Measurements from ENCODE around the gene TSPAN11. TPM values are rescaled to one million over a fixed set of nuclear protein-coding genes. Genes with fewer than 3 reads are reported as not detected.

Gene TSPAN11
- total RNA-seq, 2 donors from 2014 or later: 2.5 to 4.1 TPM

DNA sequence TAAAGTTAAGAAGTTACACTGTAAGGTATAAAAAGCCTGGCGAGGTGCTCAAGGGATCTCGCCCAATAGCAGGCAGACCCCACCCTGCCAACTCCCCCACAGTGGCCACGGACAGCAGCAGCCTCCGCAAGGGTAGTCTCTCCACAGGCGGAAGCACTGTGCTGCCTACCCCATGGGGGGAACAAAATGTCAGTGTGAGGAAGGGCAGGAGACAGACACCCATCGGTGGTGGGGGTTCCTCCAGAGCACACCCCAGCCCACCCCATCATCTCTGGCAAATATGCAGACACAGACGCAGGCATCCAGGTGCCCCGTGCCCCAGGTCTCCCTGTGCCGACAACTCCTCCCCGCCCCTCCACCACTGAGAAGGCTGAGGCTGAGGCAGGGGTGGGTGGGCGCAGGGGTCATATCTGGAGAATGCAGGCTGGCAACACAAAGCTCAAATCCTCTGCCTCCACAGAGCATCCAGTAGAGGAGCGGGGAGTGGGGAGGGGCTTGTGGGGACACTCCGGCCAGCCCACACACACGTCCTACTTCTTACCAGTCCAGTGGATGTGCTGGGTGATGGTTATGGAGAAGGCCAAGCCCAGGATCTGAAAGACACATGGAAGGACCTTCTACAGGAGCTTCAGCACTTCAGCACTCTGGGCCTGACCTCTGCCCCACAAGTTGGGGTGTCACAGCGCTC is 78.9 kb downstream of the TSPAN11 start:
- Histone ChIP-seq H3K9me3 (no peaks in the 10 kb centered on the region), H3K4me1 (no peaks in the 10 kb centered on the region), H3K36me3 (no peaks in the 10 kb centered on the region), H3K27ac (no peak overlapping the region), H3K4me3 (no peak overlapping the region), H3K27me3 (no peaks in the 10 kb centered on the region)
- DNase-seq (ENCODE audit: low spot score): no peak
- TF ChIP-seq, protein P1, sequence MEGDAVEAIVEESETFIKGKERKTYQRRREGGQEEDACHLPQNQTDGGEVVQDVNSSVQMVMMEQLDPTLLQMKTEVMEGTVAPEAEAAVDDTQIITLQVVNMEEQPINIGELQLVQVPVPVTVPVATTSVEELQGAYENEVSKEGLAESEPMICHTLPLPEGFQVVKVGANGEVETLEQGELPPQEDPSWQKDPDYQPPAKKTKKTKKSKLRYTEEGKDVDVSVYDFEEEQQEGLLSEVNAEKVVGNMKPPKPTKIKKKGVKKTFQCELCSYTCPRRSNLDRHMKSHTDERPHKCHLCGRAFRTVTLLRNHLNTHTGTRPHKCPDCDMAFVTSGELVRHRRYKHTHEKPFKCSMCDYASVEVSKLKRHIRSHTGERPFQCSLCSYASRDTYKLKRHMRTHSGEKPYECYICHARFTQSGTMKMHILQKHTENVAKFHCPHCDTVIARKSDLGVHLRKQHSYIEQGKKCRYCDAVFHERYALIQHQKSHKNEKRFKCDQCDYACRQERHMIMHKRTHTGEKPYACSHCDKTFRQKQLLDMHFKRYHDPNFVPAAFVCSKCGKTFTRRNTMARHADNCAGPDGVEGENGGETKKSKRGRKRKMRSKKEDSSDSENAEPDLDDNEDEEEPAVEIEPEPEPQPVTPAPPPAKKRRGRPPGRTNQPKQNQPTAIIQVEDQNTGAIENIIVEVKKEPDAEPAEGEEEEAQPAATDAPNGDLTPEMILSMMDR (IDR thresholded peaks at IDR 0.05): no peak

DNA sequence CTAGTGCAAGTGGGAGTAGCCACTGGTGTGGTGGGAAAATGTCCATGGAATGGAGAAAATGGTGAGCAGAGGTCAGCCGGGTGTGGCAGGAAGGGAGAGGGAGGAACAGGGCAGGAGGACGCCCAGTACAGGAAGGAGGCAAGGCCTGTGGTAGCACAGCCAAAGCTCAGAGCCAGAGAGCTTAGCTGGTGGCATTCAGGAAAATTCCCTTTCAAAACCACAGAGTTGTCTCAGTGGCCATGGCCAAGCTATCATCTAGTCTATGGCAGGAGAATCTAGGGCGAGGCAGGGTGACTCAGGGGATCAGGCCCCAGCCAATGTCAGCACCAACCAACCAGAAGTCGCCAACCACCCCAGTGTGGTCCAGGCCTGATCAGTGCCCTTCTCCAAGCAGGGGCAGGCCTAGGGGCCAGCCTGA is 79.4 kb downstream of the TSPAN11 start:
- Histone ChIP-seq H3K36me3 (no peaks in the 10 kb centered on the region), H3K27ac (no peak overlapping the region), H3K4me3 (no peak overlapping the region), H3K27me3 (no peaks in the 10 kb centered on the region), H3K9me3 (no peaks in the 10 kb centered on the region), H3K4me1 (no peaks in the 10 kb centered on the region)
- TF ChIP-seq, protein P1 (IDR thresholded peaks at IDR 0.05): no peak
- no peak for DNase-seq (ENCODE audit: low spot score)

DNA sequence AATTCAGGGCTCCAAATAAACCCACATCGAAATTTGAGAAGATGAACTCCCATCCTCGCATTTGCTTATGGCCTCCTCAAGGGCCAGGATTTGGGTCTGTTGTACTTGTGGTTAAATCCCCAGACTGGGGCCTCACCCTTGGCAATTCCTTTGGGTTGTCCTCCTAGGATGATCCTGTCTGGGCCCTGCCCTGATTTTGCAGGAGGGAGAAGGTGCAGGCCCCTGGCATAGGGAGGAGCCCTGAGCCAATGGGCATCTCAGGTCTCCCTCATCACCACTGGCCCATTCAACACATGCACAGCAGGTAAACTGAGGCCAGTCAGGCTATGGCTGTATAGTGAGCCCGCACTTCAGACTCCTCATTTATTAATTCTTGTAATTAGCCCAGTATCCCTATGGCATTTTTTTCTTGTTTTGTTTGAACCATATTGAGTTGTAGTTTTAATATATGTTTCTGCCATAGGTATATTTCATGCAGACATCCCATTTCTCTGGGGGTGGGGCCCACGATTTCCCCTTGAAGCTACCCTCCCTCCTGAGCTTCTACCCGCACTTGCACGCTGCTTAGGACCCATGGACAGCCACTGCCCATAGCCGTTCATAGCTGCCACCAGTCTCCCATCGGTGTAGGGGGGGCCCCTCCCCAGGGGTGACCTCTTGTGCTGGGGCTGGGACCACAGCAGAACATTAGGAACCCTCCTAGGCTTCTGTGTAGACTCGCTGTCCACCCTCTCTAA is 80.0 kb downstream of the TSPAN11 start:
- no peaks in the 10 kb centered on the region for H3K9me3 ChIP-seq
- no peak for DNase-seq (ENCODE audit: low spot score)
- H3K27me3 ChIP-seq: no peaks in the 10 kb centered on the region
- no peak overlapping the region for H3K4me3 ChIP-seq
- TF ChIP-seq, protein P1 (IDR thresholded peaks at IDR 0.05): no peak
- H3K36me3 ChIP-seq: no peaks in the 10 kb centered on the region
- H3K4me1 ChIP-seq: no peaks in the 10 kb centered on the region
- H3K27ac ChIP-seq: no peak overlapping the region

DNA sequence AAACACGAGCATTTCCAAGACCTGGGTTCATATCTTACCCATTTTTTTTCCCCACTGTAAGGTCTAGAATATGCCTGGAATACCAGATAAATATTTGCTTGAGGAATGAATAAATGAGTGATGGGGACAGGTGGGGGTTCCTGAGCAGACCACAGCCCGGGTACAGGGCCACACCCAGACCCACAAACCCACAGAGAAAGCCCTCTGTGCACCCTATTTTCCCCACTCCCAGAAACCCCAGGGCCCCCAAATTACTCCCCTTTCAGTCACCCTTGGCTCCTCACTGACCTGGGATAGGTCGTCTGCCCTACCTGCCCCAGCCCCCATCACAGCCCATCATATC is 80.6 kb downstream of the TSPAN11 start:
- H3K4me1 ChIP-seq: no peaks in the 10 kb centered on the region
- H3K36me3 ChIP-seq: no peaks in the 10 kb centered on the region
- no peaks in the 10 kb centered on the region for H3K9me3 ChIP-seq
- TF ChIP-seq, protein P1 (IDR thresholded peaks at IDR 0.05): no peak
- DNase-seq (ENCODE audit: low spot score): no peak
- no peaks in the 10 kb centered on the region for H3K27me3 ChIP-seq
- no peak overlapping the region for H3K4me3 ChIP-seq
- no peak overlapping the region for H3K27ac ChIP-seq

DNA sequence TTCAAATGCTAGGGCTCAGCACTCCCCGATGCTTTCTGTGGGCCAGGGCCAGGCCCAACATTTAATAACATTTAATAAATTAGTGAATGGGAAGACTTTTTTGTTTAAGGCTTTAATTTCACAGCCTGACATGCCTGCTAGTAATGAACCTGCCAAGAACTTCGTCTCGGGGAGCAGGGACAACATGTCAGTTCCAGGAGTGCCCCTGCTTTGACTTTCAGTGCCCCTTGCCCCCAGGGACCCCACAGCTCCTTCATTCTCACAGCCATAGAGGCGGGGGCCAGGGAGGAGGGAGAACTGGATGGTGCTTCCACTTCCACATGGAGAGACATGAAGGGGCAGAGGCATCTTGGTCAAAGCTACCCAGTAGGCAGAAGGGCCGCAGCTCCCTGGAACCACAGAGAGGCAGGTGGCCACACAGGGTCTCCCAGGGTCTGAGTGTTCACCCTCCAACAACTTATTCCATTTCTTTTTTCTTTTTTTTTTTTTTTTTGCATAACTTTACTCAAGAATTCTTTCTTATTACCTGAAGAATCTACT is 81.2 kb downstream of the TSPAN11 start:
- no peak overlapping the region for H3K4me3 ChIP-seq
- no peaks in the 10 kb centered on the region for H3K36me3 ChIP-seq
- DNase-seq (ENCODE audit: low spot score): no peak
- no peaks in the 10 kb centered on the region for H3K4me1 ChIP-seq
- no peaks in the 10 kb centered on the region for H3K9me3 ChIP-seq
- no peaks in the 10 kb centered on the region for H3K27me3 ChIP-seq
- no peak overlapping the region for H3K27ac ChIP-seq
- TF ChIP-seq, protein P1 (IDR thresholded peaks at IDR 0.05): no peak

Data from right atrium auricular region (tissue), 2 donors.